CD4-positive, alpha-beta T cell treated with Interleukin-17A for 1 hour (primary cell): Measurements from ENCODE around the gene LAMA3.

Experiments used
- DNase-seq: peaks from one replicate; pipeline ENCODE4 v3.0.0-alpha.2; 2020

The LAMA3 gene

GRCh38 chr18:23784832-23785245 is 95.6 kb downstream of the LAMA3 start:
- no peak for DNase-seq

- no peak for DNase-seq
Observed at GRCh38 chr18:23793051-23793450, 103.8 kb downstream of the LAMA3 start.

- no peak for DNase-seq
Observed at GRCh38 chr18:23793985-23794867, 105.0 kb downstream of the LAMA3 start.

GRCh38 chr18:23798249-23798648 is 109.0 kb downstream of the LAMA3 start:
- no peak for DNase-seq

- DNase-seq = no peak
Observed at GRCh38 chr18:23798824-23799223, 109.6 kb downstream of the LAMA3 start.

GRCh38 chr18:23799540-23799939 is 110.3 kb downstream of the LAMA3 start:
- DNase-seq = no peak

- DNase-seq = no peak
Observed at GRCh38 chr18:23800902-23801301, 111.6 kb downstream of the LAMA3 start.

- DNase-seq = no peak
Observed at GRCh38 chr18:23802817-23803216, 113.6 kb downstream of the LAMA3 start.

GRCh38 chr18:23803755-23804154 is 114.5 kb downstream of the LAMA3 start:
- no peak for DNase-seq

- DNase-seq = no peak
Observed at GRCh38 chr18:23805898-23806297, 116.6 kb downstream of the LAMA3 start.

GRCh38 chr18:23809415-23809814 is 120.2 kb downstream of the LAMA3 start:
- DNase-seq = no peak

- peak; percentile 23 for DNase-seq
Observed at GRCh38 chr18:23810396-23810795, 121.1 kb downstream of the LAMA3 start.

GRCh38 chr18:23811176-23811575 is 121.9 kb downstream of the LAMA3 start:
- DNase-seq = no peak

GRCh38 chr18:23812546-23813440 is 123.5 kb downstream of the LAMA3 start:
- peak; percentile 53 for DNase-seq

GRCh38 chr18:23814991-23815614 is 125.8 kb downstream of the LAMA3 start:
- DNase-seq = no peak

- DNase-seq = no peak
Observed at GRCh38 chr18:23816021-23816420, 126.8 kb downstream of the LAMA3 start.

GRCh38 chr18:23816740-23817139 is 127.5 kb downstream of the LAMA3 start:
- DNase-seq = no peak

GRCh38 chr18:23819001-23819400 is 129.7 kb downstream of the LAMA3 start:
- DNase-seq = no peak

- DNase-seq = no peak
Observed at GRCh38 chr18:23822590-23823385, 133.5 kb downstream of the LAMA3 start.

- peak; percentile 22 for DNase-seq
Observed at GRCh38 chr18:23824240-23824639, 135.0 kb downstream of the LAMA3 start.

GRCh38 chr18:23824669-23825068 is 135.4 kb downstream of the LAMA3 start:
- no peak for DNase-seq

GRCh38 chr18:23825496-23825895 is 136.2 kb downstream of the LAMA3 start:
- DNase-seq = no peak
